Measurements from ENCODE around the gene PATE2.

Gene PATE2

GRCh38 chr11:125778728-125779127 is at the start of gene PATE2:
TSS of gene PATE2 (minus strand) at chr11:125778828. CDS start at chr11:125778773, 55 bp downstream.
- DNase-seq (ENCODE audit: low read depth) = no peak

DNA sequence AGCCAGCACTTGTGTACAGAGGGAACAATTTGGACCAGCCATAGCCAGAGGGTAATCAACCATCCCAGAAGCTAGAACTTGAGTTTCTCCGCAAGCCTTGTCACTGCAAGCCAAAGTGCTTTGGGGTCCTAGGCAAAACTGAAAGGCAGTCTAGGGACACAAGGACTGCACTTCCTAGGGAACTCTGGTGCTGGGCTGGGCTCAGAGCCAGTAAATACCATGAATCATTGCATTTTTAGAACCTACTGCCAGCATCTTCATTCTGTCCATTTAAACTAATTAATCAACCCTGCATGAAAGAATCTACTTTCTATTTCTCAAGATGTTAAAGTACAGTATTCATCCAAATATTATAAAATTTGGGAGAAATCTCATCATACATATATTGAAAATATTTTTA is 29.3 kb upstream of the PATE2 start:
- no peak for DNase-seq (ENCODE audit: low read depth)

DNA sequence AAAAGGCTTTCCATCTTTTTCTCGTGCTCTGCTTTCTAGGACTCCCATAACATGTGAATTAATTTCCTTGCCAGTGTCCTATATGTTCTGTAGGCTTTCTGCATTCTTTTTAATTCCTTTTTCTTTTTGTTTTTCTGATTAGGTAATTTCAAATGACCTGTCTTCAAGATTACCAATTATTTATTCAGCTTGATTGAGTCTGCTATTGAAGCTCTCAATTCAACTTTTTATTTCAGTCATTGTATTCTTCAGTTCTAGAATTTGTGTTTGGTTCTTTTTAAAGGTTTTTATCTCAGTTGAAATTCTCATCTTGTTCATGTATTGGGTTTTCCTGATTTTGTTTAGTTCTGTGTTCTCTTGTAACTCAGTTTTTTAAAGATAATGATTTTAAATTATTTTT is 23.8 kb upstream of the PATE2 start:
- DNase-seq (ENCODE audit: low read depth) = no peak

GRCh38 chr11:125799808-125800207 is 21.2 kb upstream of the PATE2 start:
- no peak for DNase-seq (ENCODE audit: low read depth)

DNA sequence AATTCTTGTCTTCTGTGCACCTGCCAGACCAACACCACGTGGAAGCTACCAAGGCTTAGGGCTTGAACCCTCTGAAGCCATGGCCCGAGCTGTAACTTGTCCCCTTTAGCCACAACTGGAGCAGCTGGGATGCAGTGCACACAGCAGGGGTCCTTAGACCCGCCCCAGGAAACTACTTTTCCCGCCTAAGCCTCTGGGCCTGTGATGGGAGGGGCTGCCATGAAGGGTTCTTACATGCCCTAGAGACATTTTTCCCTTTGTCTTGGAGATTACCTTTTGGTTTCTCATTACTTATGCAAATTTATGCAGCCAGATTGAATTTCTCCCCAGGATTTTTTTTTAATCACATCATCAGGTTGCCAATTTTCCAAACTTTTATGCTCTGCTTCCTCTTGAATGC is 19.0 kb upstream of the PATE2 start:
- DNase-seq (ENCODE audit: low read depth) = no peak

DNA sequence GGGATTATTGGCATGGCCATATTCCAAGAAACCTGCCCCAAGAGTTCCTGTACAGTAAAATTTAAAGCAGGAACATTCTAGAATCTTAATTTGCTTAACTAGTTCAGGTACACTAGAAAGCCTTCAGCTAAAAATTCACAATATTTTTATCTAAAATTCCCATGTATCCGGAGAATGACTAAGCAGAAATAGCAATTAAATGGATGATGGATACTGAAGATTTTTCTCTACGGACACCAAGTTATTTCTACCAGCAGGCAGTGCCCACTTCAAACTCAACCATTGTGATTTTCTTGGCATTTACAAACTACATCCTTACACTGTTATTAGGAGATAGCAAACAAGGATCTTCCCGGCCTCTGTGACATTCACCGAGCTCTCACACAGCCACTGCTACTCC is 12.2 kb upstream of the PATE2 start:
- no peak for DNase-seq (ENCODE audit: low read depth)

DNA sequence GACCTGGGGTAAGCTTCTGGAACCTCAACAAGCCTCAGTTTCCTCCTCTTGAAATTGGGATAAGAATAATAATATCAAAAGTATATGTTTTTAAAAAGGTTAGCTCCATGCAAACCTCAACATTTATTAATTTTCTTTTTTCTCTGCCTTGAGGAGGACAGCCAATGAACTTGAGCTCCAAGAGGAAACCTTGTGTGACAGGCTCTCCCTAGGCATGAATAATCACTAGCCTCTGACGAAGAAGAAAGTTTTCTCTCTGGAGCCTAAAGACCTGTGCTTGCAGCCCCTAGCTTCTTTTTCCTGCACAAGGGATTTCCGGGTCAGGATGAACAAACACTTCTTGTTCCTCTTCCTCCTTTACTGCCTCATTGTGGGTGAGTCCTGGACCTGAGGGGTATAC is 9.2 kb upstream of the PATE2 start, which contains the start of gene PATE3:
Gene PATE3 (plus strand): TSS at position 301 of the 400 bp plus-strand sequence. CDS start 25 bp downstream, at position 326.
- DNase-seq (ENCODE audit: low read depth) = no peak

DNA sequence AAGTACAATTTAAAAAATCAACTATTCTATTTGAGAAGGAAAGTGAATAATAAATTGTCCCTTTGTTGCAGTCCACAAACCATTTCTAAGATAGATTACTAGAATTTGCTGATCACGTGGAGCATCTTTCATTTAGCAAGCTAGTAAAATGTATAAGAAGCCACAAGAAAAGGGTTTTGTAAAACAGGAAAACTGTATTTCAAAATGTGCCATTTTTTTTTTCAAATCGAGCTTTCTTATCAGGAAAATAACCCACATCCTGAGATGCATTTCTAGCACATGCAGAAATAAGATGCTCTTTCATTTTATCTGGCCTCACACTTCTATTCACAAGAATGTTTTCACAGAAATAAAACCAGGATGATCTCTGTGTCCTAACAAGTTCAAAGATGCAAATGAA is 6.0 kb upstream of the PATE2 start:
- DNase-seq (ENCODE audit: low read depth) = no peak

GRCh38 chr11:125777309-125777708 is 1.3 kb downstream of the PATE2 start:
- peak; percentile 21 for DNase-seq (ENCODE audit: low read depth)

- no peak for DNase-seq (ENCODE audit: low read depth)
These were observed 5.1 kb downstream of the PATE2 start for GRCh38 chr11:125773516-125773915.

DNA sequence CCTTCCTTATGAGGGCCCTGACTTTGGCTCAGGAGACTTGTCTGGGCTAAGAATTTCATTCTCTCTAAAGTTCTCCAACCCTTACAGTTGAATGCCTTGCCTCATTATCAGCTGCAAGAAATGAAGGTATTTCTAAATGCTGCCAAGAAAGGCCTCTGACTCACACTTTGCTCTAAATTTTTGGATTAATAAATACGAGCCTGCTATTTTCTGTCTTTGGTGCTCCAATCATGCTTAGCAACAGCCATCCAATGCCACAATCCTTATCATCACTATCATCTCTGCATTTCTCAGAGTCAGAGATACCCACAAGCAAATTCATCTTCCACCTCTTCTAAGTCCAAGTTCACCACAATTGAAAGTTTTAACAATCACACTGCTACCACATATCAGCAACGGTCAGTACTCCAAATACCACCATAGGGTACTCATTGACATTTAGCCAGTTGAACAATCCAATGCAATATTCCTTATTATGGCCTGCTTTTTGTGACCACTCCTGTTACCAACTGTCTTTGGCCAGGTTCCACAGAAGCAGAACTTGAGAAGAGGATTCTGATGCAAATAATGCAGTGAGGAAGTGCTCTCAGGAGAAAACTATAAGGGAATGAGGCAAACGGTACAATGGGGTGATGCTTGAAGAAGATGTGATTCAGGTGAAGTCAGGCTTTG is 5.7 kb downstream of the PATE2 start:
- peak; percentile 89 for DNase-seq (ENCODE audit: low read depth)

GRCh38 chr11:125770583-125770982 is 8.0 kb downstream of the PATE2 start:
- no peak for DNase-seq (ENCODE audit: low read depth)

DNA sequence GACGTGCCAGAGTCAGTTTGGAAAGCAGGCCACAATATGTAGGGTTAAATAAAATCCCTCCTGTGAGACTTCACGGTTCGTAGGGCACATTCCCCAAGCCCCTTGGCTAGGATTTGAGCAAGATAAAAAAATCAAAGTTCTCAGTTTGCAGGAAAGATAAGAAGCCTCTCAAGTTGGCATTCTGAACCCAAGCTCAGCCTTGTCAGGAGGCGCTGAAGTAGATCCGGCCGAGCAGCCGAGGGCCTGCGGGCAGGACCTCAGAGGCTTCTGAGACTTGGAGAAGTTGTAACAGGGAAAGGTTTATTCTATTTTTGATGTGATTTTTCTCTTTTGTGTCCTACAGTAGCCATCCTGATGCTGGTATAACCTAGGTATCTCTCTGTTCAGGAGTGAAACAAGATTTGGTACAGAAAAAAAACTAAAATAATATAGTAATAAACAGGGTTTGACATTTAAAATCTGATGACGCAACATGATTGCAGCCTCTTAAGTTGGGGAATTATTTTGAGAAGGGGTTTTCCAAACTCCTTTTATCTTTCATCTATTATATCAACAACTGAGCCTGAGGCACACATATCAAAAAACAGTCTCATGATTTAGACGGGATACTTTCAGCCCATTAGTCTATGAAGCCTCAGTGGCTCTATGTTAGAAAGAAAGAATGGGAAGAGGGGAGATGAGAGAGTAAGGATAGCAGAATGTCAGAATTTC is 10.1 kb downstream of the PATE2 start:
- DNase-seq (ENCODE audit: low read depth) = no peak

DNA sequence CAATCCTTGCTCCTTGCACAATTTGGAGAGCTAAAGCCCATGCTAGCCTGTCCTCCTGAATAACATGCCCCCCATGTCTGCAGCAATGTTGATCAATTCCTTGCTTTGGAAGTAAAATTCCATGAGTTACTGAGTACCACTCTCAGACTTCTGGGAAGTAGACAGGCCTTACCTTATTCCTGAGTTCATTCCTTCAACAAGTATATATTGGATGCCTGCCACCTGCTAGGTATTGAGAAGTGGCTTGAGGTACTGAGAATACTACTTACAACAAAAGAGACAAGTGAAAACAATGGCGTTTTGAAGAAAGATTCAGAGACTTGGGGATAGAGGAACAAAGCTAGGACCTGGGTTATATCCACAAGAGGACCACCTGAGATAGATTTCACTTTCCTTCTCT is 12.4 kb downstream of the PATE2 start:
- DNase-seq (ENCODE audit: low read depth) = no peak

DNA sequence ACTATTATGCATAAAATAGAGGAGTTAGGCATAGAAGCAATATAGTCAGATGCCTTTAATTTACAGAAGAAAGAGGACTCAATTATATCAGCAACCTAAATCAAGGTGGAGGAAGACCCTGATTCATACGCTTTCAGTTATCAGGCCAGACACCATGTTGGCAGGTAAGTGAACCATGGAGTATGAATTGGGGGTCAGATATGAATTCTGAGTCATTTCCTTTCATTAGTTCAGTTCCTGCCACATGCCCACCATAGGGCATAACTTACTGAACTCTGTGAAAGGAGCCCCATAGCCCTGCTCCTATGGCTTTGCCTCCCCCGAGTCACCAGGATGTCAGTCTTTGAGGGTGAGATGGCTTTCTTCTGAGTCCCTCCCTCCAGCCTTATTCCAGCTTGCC is 15.1 kb downstream of the PATE2 start:
- no peak for DNase-seq (ENCODE audit: low read depth)

DNA sequence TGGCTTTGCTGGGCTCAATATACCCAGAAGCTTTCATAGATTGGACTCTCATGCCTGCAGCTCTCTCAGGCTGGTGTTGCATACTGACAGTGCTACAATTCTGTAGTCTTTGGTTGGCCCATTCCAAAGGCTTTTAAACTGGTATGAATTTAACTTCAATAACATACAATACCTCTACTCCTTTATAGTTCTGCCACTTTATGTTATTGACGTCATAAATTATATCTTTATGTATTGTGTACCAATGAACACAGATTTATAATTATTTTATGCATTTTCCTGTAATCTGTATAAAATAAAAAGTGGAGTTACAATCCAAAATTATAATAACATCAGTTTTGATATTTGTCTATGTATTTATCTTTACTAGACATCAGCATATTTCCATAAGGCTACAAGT is 16.2 kb downstream of the PATE2 start:
- DNase-seq (ENCODE audit: low read depth) = no peak

DNA sequence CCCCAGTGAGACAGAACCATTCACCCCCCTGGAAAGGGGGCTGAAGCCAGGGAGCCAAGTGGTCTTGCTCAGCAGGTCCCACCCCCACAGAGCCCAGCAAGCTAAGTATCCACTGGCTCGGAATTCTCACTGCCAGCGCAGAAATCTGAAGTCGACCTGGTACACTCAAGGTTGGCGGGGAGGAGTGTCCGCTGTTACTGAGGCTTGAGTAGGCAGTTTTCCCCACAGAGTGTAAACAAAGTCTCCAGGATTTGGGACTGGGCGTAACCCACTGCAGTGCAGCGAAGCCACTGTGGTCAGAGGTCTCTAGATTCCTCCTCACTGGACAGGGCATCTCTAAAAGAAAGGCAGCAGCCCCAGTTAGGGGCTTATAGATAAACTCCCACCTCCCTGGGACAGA is 22.6 kb downstream of the PATE2 start:
- DNase-seq (ENCODE audit: low read depth) = no peak

- DNase-seq (ENCODE audit: low read depth) = no peak
These were observed 28.0 kb downstream of the PATE2 start for GRCh38 chr11:125750629-125751028.

DNA sequence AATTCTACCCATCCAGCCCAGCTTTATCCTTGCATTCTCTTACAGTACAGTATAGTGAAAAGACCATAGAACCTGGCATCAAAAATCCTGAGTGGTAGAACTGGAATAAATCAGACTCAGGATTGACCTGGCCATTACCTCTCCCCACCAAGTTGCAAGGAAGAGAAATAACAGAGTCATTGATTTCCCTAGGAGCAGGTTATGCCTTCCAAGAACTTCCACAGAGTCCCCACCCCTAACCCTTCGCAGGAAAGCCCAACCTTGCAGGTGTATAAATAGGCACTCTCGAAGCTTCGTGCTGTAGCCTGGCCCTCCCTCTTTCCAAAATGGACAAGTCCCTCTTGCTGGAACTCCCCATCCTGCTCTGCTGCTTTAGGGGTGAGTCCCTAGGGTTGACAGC is 32.6 kb downstream of the PATE2 start, which contains the start of gene PATE1:
Gene PATE1 (plus strand): TSS at position 301 of the 400 bp plus-strand sequence. CDS start 26 bp downstream, at position 327.
- DNase-seq (ENCODE audit: low read depth) = no peak

DNA sequence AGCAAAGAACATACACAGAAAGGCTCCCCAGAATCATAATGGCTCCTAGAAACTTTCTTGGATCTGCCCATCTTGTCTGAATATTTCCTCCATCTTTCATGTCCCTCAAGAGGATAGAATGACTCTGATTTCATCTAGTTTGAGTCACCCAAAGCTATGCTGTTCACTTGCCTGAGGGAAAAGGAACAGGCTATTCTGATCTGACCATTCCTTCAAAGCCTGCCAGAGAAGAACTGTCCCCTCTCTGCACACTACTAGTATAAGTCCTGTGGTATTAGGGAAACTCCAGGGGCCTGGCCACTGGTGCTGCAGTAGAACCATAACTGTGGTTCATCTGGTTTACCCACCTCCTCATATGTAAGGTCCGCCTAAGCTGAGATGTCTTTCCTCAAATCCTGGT is 34.9 kb downstream of the PATE2 start:
- DNase-seq (ENCODE audit: low read depth) = no peak

GRCh38 chr11:125740617-125741016 is 38.0 kb downstream of the PATE2 start:
- DNase-seq (ENCODE audit: low read depth) = no peak

GRCh38 chr11:125728969-125729368 is 49.7 kb downstream of the PATE2 start:
- DNase-seq (ENCODE audit: low read depth) = no peak

Measured in GM04503 (cell line).